ENCODE results near the gene CCNI.
"Not testable (repeated sequence)": the region's sequence is repeated elsewhere in the genome, so short reads cannot be mapped to it uniquely, and the experiment has no call there.

CCNI gene

GRCh38 chr4:77080806-77081205, 5.0 kb upstream of the CCNI start:
- not testable (repeated sequence) for DNase-seq (ENCODE audit: low read depth)

- no peak for DNase-seq (ENCODE audit: low read depth)
Observed at GRCh38 chr4:77079281-77079680, 3.5 kb upstream of the CCNI start.

GRCh38 chr4:77078401-77078800, 2.6 kb upstream of the CCNI start:
- DNase-seq (ENCODE audit: low read depth), result no peak

GRCh38 chr4:77076889-77077635, 1.3 kb upstream of the CCNI start:
- DNase-seq (ENCODE audit: low read depth), result no peak

- DNase-seq (ENCODE audit: low read depth), result no peak
Observed at GRCh38 chr4:77074981-77075855, 571 bp downstream of the CCNI start.

- no peak for DNase-seq (ENCODE audit: low read depth)
Observed at GRCh38 chr4:77074381-77074831, 1.4 kb downstream of the CCNI start.

GRCh38 chr4:77073981-77074380, 1.8 kb downstream of the CCNI start:
- DNase-seq (ENCODE audit: low read depth), result no peak

GRCh38 chr4:77073106-77073809, 2.5 kb downstream of the CCNI start:
- DNase-seq (ENCODE audit: low read depth), result no peak

- DNase-seq (ENCODE audit: low read depth), result no peak
Observed at GRCh38 chr4:77072195-77072753, 3.5 kb downstream of the CCNI start.

GRCh38 chr4:77069514-77069913, 6.3 kb downstream of the CCNI start:
- DNase-seq (ENCODE audit: low read depth), result not testable (repeated sequence)

GRCh38 chr4:77065382-77065781, 10.4 kb downstream of the CCNI start:
- DNase-seq (ENCODE audit: low read depth), result no peak

- DNase-seq (ENCODE audit: low read depth), result no peak
Observed at GRCh38 chr4:77062856-77063255, 12.9 kb downstream of the CCNI start.

GRCh38 chr4:77052352-77052751, 23.4 kb downstream of the CCNI start:
- no peak for DNase-seq (ENCODE audit: low read depth)

- DNase-seq (ENCODE audit: low read depth), result no peak
Observed at GRCh38 chr4:77050962-77051361, 24.8 kb downstream of the CCNI start.

- DNase-seq (ENCODE audit: low read depth), result no peak
Observed at GRCh38 chr4:77047037-77047436, 28.8 kb downstream of the CCNI start.

- DNase-seq (ENCODE audit: low read depth), result no peak
Observed at GRCh38 chr4:77045490-77045889, 30.3 kb downstream of the CCNI start.

- DNase-seq (ENCODE audit: low read depth), result no peak
Observed at GRCh38 chr4:77044461-77045150, 31.2 kb downstream of the CCNI start.

- DNase-seq (ENCODE audit: low read depth), result no peak
Observed at GRCh38 chr4:77043507-77044136, 32.2 kb downstream of the CCNI start.

- DNase-seq (ENCODE audit: low read depth), result no peak
Observed at GRCh38 chr4:77040854-77041725, 34.7 kb downstream of the CCNI start.

- no peak for DNase-seq (ENCODE audit: low read depth)
Observed at GRCh38 chr4:77040270-77040669, 35.5 kb downstream of the CCNI start.
